GM18861 (cell line): ENCODE data around the gene CYP21A2.
"Not testable (repeated sequence)": the region's sequence is repeated elsewhere in the genome, so short reads cannot be mapped to it uniquely, and the experiment has no call there.

ENCODE experiments used
- ATAC-seq: cut with Tn5 transposase; IDR thresholded peaks from one replicate; pipeline ENCODE4 v1.9.1; 2021; ENCODE audit not compliant: unreplicated experiment

The CYP21A2 gene

GRCh38 chr6:32029553-32029952 lies 8.7 kb upstream of the CYP21A2 start:
- ATAC-seq: not testable (repeated sequence)

- not testable (repeated sequence) for ATAC-seq
Observed at GRCh38 chr6:32035283-32036013, 2.8 kb upstream of the CYP21A2 start.

GRCh38 chr6:32037136-32037535 lies 1.1 kb upstream of the CYP21A2 start:
- ATAC-seq: not testable (repeated sequence)

- not testable (repeated sequence) for ATAC-seq
Observed at GRCh38 chr6:32038878-32039277, 663 bp downstream of the CYP21A2 start.

- ATAC-seq: not testable (repeated sequence)
Observed at GRCh38 chr6:32039321-32040274, 1.4 kb downstream of the CYP21A2 start.

GRCh38 chr6:32040299-32041049 lies 2.3 kb downstream of the CYP21A2 start:
- ATAC-seq: not testable (repeated sequence)

- not testable (repeated sequence) for ATAC-seq
Observed at GRCh38 chr6:32041050-32041321, 2.8 kb downstream of the CYP21A2 start.

- ATAC-seq: not testable (repeated sequence)
Observed at GRCh38 chr6:32041385-32041784, 3.2 kb downstream of the CYP21A2 start.

GRCh38 chr6:32042276-32042675 lies 4.1 kb downstream of the CYP21A2 start:
- not testable (repeated sequence) for ATAC-seq

- ATAC-seq: not testable (repeated sequence)
Observed at GRCh38 chr6:32043589-32044380, 5.6 kb downstream of the CYP21A2 start.

GRCh38 chr6:32044916-32045315 lies 6.7 kb downstream of the CYP21A2 start:
- not testable (repeated sequence) for ATAC-seq

- ATAC-seq: no peak
Observed at GRCh38 chr6:32045811-32046449, 7.7 kb downstream of the CYP21A2 start.

GRCh38 chr6:32046450-32047083 lies 8.4 kb downstream of the CYP21A2 start:
- ATAC-seq: no peak

GRCh38 chr6:32047084-32047478 lies 8.9 kb downstream of the CYP21A2 start:
- ATAC-seq: no peak

- no peak for ATAC-seq
Observed at GRCh38 chr6:32047539-32047854, 9.3 kb downstream of the CYP21A2 start.

- ATAC-seq: no peak
Observed at GRCh38 chr6:32047855-32048766, 9.9 kb downstream of the CYP21A2 start.

- not testable (repeated sequence) for ATAC-seq
Observed at GRCh38 chr6:32049149-32049548, 10.9 kb downstream of the CYP21A2 start.

GRCh38 chr6:32049736-32050135 lies 11.5 kb downstream of the CYP21A2 start:
- ATAC-seq: not testable (repeated sequence)

- no peak for ATAC-seq
Observed at GRCh38 chr6:32050562-32050961, 12.3 kb downstream of the CYP21A2 start.
